ENCODE measurements around the gene FTO. TPM values are rescaled to one million over a fixed set of nuclear protein-coding genes. Genes with fewer than 3 reads are reported as not detected.

FTO gene
- total and polyA plus RNA-seq, 2 of the 13 experiments (the other 11 are each of a cell fraction or from before 2014, with no cell fraction given), result 41.6 to 55.8 TPM

GRCh38 chr16:54175552-54176375, 471.8 kb downstream of the FTO start:
- DNase-seq (ENCODE audit: low spot score) (peak; percentile 97), ATAC-seq (peak; percentile 66)
- under 1% methylated on average over 19 of the region's 19 CpGs for WGBS (ENCODE audit: low lambda C conversion rate)
- TF ChIP-seq WIZ (CRISPR knock-in tag; IDR thresholded peaks at IDR 0.05) (no peak), NR2F2 (IDR thresholded peaks at IDR 0.05; ENCODE audit: borderline replicate concordance, low read depth) (peak; percentile 59; the same call in 1 of the 2 replicates), ZNF792 (CRISPR knock-in tag; IDR thresholded peaks at IDR 0.05) (no peak; the same call in 1 of the 2 replicates), SOX6 (IDR thresholded peaks at IDR 0.05) (no peak), SOX6 (CRISPR knock-in tag; IDR thresholded peaks at IDR 0.05) (peak; percentile 66; the same call in 1 of the 2 replicates), NR2F6 (IDR thresholded peaks at IDR 0.05) (no peak), NR2F6 (CRISPR knock-in tag; IDR thresholded peaks at IDR 0.05) (peak; percentile 74), ZNF3 (CRISPR knock-in tag; IDR thresholded peaks at IDR 0.05) (no peak; the same call in 1 of the 2 replicates), HDAC1 (CRISPR knock-in tag; IDR thresholded peaks at IDR 0.05) (peak; percentile 55; the same call in 1 of the 2 replicates), ZNF790 (CRISPR knock-in tag; IDR thresholded peaks at IDR 0.05; ENCODE audit: borderline replicate concordance) (no peak), FLYWCH1 (CRISPR knock-in tag; IDR thresholded peaks at IDR 0.05) (no peak), SIX1 (CRISPR knock-in tag; IDR thresholded peaks at IDR 0.05; ENCODE audit: borderline replicate concordance) (no peak; the same call in 1 of the 2 replicates), KMT2B (CRISPR knock-in tag; IDR thresholded peaks at IDR 0.05) (peak; percentile 8; the same call in 1 of the 2 replicates), ATF4 (CRISPR knock-in tag; IDR thresholded peaks at IDR 0.05) (peak in 1 of 2 experiments; percentile 14; a peak in 1 of 4 replicates), ATF7 (IDR thresholded peaks at IDR 0.05) (no peak), ATF7 (CRISPR knock-in tag; IDR thresholded peaks at IDR 0.05) (no peak), ZNF660 (CRISPR knock-in tag; IDR thresholded peaks at IDR 0.05; ENCODE audit: borderline replicate concordance, low read depth) (no peak), STAT5B (CRISPR knock-in tag; IDR thresholded peaks at IDR 0.05) (no peak), PITX1 (CRISPR knock-in tag; IDR thresholded peaks at IDR 0.05) (no peak; the same call in 1 of the 2 replicates), ZNF83 (CRISPR knock-in tag; IDR thresholded peaks at IDR 0.05; ENCODE audit: borderline replicate concordance) (no peak), HES4 (CRISPR knock-in tag; IDR thresholded peaks at IDR 0.05; ENCODE audit: borderline replicate concordance) (no peak), HNF4G (IDR thresholded peaks at IDR 0.05; ENCODE audit: borderline replicate concordance, low read depth, low read length) (peak; percentile 60; the same call in 1 of the 2 replicates), HNF4G (CRISPR knock-in tag; IDR thresholded peaks at IDR 0.05; ENCODE audit: borderline replicate concordance, low read depth) (no peak)
- TF ChIP-seq, protein P1, sequence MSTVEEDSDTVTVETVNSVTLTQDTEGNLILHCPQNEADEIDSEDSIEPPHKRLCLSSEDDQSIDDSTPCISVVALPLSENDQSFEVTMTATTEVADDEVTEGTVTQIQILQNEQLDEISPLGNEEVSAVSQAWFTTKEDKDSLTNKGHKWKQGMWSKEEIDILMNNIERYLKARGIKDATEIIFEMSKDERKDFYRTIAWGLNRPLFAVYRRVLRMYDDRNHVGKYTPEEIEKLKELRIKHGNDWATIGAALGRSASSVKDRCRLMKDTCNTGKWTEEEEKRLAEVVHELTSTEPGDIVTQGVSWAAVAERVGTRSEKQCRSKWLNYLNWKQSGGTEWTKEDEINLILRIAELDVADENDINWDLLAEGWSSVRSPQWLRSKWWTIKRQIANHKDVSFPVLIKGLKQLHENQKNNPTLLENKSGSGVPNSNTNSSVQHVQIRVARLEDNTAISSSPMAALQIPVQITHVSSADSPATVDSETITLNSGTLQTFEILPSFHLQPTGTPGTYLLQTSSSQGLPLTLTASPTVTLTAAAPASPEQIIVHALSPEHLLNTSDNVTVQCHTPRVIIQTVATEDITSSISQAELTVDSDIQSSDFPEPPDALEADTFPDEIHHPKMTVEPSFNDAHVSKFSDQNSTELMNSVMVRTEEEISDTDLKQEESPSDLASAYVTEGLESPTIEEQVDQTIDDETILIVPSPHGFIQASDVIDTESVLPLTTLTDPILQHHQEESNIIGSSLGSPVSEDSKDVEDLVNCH (CRISPR knock-in tag; IDR thresholded peaks at IDR 0.05), result no peak

More at GRCh38 chr16:54175552-54176375, 471.8 kb downstream of the FTO start:
- TSS peak; percentile 88 for BruUV-seq (replicated peaks)
- CTCF ChIA-PET (ENCODE audit: low intra/inter-chr PET ratio, low total read pairs), result interaction anchor here (1.5 kb wide), 1 partner anchor 18 kb away, joined by 5 read pairs; no protein-coding TSS in a partner anchor
- peak overlapping the region; percentile 79 for H3K9ac ChIP-seq (ENCODE audit: insufficient read depth, low read depth, low read length)
- H3K4me2 ChIP-seq (ENCODE audit: low read depth, low read length), result peak overlapping the region; percentile 90
- no peaks in the 10 kb centered on the region for H3K9me3 ChIP-seq (ENCODE audit: low read length)
- in situ Hi-C loops (cut with HindIII; ENCODE audit: extremely low pct_ligation_motif_present, low pct_unique_long_range_greater_than_20kb), result loop anchor here (5.0 to 25.0 kb wide), 2 partner anchors 93 to 413 kb away; no protein-coding TSS in a partner anchor
- intact Hi-C loops (cut with micrococcal nuclease; ENCODE audit: unreplicated experiment), result loop anchor here (1.0 to 10.0 kb wide), 12 partner anchors 10 to 631 kb away; partner anchors contain the start of gene IRX3
- POLR2A ChIA-PET, result interaction anchor here (0.7 to 4.6 kb wide), 20 partner anchors 11 to 962 kb away, joined by 3 to 155 read pairs (median 3); partner anchors contain the start of gene IRX3
- no peaks in the 10 kb centered on the region for H3K79me2 ChIP-seq (ENCODE audit: insufficient read depth, low read length)
- peak overlapping the region; percentile 97 for H3K27ac ChIP-seq (ENCODE audit: extremely low read length, insufficient read depth, low read length)
- peaks cover 98% of the 10 kb centered on the region for H3K4me1 ChIP-seq (ENCODE audit: insufficient read depth, low read length)
- peak overlapping the region; percentile 40 to 56 (median 47) for H3K4me3 ChIP-seq (replicated peaks in 1 of 3; ENCODE audit: insufficient read depth in 1 of 3, low read depth in 2 of 3, low read length in 3 of 3)
- H3K27me3 ChIP-seq (ENCODE audit: control insufficient read depth in 1 of 2, insufficient read depth in 2 of 2, low read length in 2 of 2), result no peaks in the 10 kb centered on the region
- no peaks in the 10 kb centered on the region for H3K36me3 ChIP-seq (replicated peaks in 1 of 2; ENCODE audit: control insufficient read depth in 1 of 2, insufficient read depth in 2 of 2, low read length in 2 of 2)
- H4K20me1 ChIP-seq (ENCODE audit: insufficient read depth, low read length), result no peaks in the 10 kb centered on the region
- H2AFZ ChIP-seq (ENCODE audit: low read length), result no peak overlapping the region
- FAIRE-seq, result peak; percentile 60
